ENCODE results near the gene STX8.

DNA sequence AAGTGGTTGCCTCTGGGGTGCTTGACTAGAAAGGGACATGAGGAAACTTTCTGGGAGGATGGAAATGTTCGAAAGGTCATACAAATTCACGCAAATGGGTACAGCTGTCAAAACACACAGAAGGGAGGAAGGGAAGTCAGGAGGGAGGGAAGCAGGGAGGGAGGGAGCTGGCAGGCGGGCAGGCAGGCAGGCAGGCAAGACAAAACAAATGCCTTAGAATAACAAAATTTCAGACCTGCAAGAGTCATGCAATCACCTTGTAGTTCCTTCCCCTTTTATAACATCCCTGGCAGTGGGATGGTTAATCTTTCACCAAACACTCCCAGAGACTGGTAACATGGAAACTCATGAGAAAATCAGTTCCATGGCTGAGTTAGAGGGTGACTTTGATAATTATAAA is 189.2 kb downstream of the STX8 start:
- no peak for TF ChIP-seq POLR2A (IDR thresholded peaks at IDR 0.05)
- TF ChIP-seq EP300 (IDR thresholded peaks at IDR 0.05) = no peak
- TF ChIP-seq, protein P1, sequence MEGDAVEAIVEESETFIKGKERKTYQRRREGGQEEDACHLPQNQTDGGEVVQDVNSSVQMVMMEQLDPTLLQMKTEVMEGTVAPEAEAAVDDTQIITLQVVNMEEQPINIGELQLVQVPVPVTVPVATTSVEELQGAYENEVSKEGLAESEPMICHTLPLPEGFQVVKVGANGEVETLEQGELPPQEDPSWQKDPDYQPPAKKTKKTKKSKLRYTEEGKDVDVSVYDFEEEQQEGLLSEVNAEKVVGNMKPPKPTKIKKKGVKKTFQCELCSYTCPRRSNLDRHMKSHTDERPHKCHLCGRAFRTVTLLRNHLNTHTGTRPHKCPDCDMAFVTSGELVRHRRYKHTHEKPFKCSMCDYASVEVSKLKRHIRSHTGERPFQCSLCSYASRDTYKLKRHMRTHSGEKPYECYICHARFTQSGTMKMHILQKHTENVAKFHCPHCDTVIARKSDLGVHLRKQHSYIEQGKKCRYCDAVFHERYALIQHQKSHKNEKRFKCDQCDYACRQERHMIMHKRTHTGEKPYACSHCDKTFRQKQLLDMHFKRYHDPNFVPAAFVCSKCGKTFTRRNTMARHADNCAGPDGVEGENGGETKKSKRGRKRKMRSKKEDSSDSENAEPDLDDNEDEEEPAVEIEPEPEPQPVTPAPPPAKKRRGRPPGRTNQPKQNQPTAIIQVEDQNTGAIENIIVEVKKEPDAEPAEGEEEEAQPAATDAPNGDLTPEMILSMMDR (IDR thresholded peaks at IDR 0.05) = no peak
- no peak for TF ChIP-seq POLR2AphosphoS5 (IDR thresholded peaks at IDR 0.05)
